Measurements from ENCODE around the gene MTHFD1L. TPM values are rescaled to one million over a fixed set of nuclear protein-coding genes. Genes with fewer than 3 reads are reported as not detected.
"Not testable (repeated sequence)": the region's sequence is repeated elsewhere in the genome, so short reads cannot be mapped to it uniquely, and the experiment has no call there.

The MTHFD1L gene
- total RNA-seq, result 1 to 10 TPM; 3.0 to 9.4 (median 5.2) TPM

GRCh38 chr6:150865406-150866146 is at the start of gene MTHFD1L:
MTHFD1L (plus strand) TSS chr6:150865702; CDS start chr6:150865823, 121 bp downstream.
- Histone ChIP-seq H3K36me3 (no peaks in the 10 kb centered on the region), H3K9me3 (no peaks in the 10 kb centered on the region), H3K27ac (peak within 1 kb of the TSS; percentile 85), H3K4me1 (peaks cover 17% of the 10 kb centered on the region), H3K4me3 (peak within 1 kb of the TSS; percentile 68), H3K27me3 (no peaks in the 10 kb centered on the region)
- DNase-seq (ENCODE audit: low spot score in 2 of 2), result peak in 1 of 2 donors; percentile 79
- WGBS, result 6% methylated on average over 3 of the region's 82 CpGs
- TF ChIP-seq POLR2AphosphoS5 (IDR thresholded peaks at IDR 0.05), result no peak
- TF ChIP-seq CTCF (IDR thresholded peaks at IDR 0.05), result peak in 1 of 2 donors; percentile 67
- no peak for TF ChIP-seq POLR2A (IDR thresholded peaks at IDR 0.05)

GRCh38 chr6:150816554-150816953 is 48.9 kb upstream of the MTHFD1L start:
- not testable (repeated sequence) for H3K9me3 ChIP-seq; H3K4me3 ChIP-seq; H3K27ac ChIP-seq; DNase-seq (ENCODE audit: low spot score in 2 of 2); H3K36me3 ChIP-seq; H3K27me3 ChIP-seq
- WGBS, result 78% methylated on average over 7 of the region's 8 CpGs
- peaks cover 24% of the 10 kb centered on the region for H3K4me1 ChIP-seq

GRCh38 chr6:150822932-150823331 is 42.6 kb upstream of the MTHFD1L start:
- Histone ChIP-seq H3K27me3 (no peaks in the 10 kb centered on the region), H3K4me1 (peaks cover 1% of the 10 kb centered on the region), H3K4me3 (no peak overlapping the region), H3K9me3 (no peaks in the 10 kb centered on the region), H3K27ac (no peak overlapping the region), H3K36me3 (peaks cover 17% of the 10 kb centered on the region)
- WGBS, result 95% methylated on average over 5 of the region's 5 CpGs
- TF ChIP-seq EP300 (IDR thresholded peaks at IDR 0.05), result no peak
- DNase-seq (ENCODE audit: low spot score in 2 of 2), result no peak

- Histone ChIP-seq H3K4me3 (no peak overlapping the region), H3K4me1 (no peaks in the 10 kb centered on the region), H3K27me3 (no peaks in the 10 kb centered on the region), H3K36me3 (peaks cover 23% of the 10 kb centered on the region), H3K9me3 (no peaks in the 10 kb centered on the region), H3K27ac (no peak overlapping the region)
- no peak for DNase-seq (ENCODE audit: low spot score in 2 of 2)
- WGBS, result 92% methylated on average over 5 of the region's 5 CpGs
- TF ChIP-seq POLR2A (IDR thresholded peaks at IDR 0.05) (no peak), CTCF (IDR thresholded peaks at IDR 0.05) (no peak), POLR2AphosphoS5 (IDR thresholded peaks at IDR 0.05) (no peak), EP300 (IDR thresholded peaks at IDR 0.05) (no peak)
Measured at GRCh38 chr6:150826788-150827187, 38.7 kb upstream of the MTHFD1L start.

- H3K27ac ChIP-seq; H3K27me3 ChIP-seq; H3K9me3 ChIP-seq; H3K4me1 ChIP-seq; H3K4me3 ChIP-seq; DNase-seq (ENCODE audit: low spot score in 2 of 2): not testable (repeated sequence)
- peaks cover 21% of the 10 kb centered on the region for H3K36me3 ChIP-seq
- WGBS, result 81% methylated on average over 9 of the region's 9 CpGs
Measured at GRCh38 chr6:150828107-150828506, 37.4 kb upstream of the MTHFD1L start.

GRCh38 chr6:150830439-150831165 is 34.9 kb upstream of the MTHFD1L start:
- H3K4me1 ChIP-seq, result no peaks in the 10 kb centered on the region
- no peaks in the 10 kb centered on the region for H3K27me3 ChIP-seq
- H3K27ac ChIP-seq, result no peak overlapping the region
- H3K4me3 ChIP-seq, result no peak overlapping the region
- peaks cover 23% of the 10 kb centered on the region for H3K36me3 ChIP-seq
- H3K9me3 ChIP-seq, result no peaks in the 10 kb centered on the region
- DNase-seq (ENCODE audit: low spot score in 2 of 2), result no peak
- TF ChIP-seq CTCF (IDR thresholded peaks at IDR 0.05), result no peak
- TF ChIP-seq POLR2A (IDR thresholded peaks at IDR 0.05), result no peak
- no peak for TF ChIP-seq POLR2AphosphoS5 (IDR thresholded peaks at IDR 0.05)
- TF ChIP-seq EP300 (IDR thresholded peaks at IDR 0.05), result no peak
- 88% methylated on average over 13 of the region's 13 CpGs for WGBS
